IMR-90 (cell line): Measurements from ENCODE around the gene OGFOD2. TPM values are rescaled to one million over a fixed set of nuclear protein-coding genes. Genes with fewer than 3 reads are reported as not detected.

Experiments
- ATAC-seq: fragments of 200-7000 bp; cut with Tn5 transposase; 2 replicates; pipeline ENCODE4 v1.9.1; 2020; ENCODE audit warnings: low read depth, mild to moderate bottlenecking, moderate library complexity
- BruUV-seq: library from RNA; stranded (reverse); fragments of 400-500 nt; replicated peaks from 2 replicates; lab custom pipeline; 2021; lab: Mats Ljungman, UMichigan
- CTCF ChIA-PET: fragments of 300-600 bp; formaldehyde crosslinking; extraction: SDS; loops from one replicate; lab custom pipeline; 2021; ENCODE audit warnings: antibody characterized with exemption; lab: Yijun Ruan, JAX
- POLR2A ChIA-PET: fragments of 300-600 bp; sonication (Branson Sonifier 250); formaldehyde crosslinking; loops from one replicate; lab custom pipeline; 2022; ENCODE audit warnings: antibody characterized with exemption; ENCODE audit not compliant: unreplicated experiment; lab: Charles Lee
- DNase-seq: peaks from one replicate; pipeline ENCODE4 v3.0.0; 2013
- H2AFZ ChIP-seq: replicated peaks from 2 replicates; pipeline ENCODE3; 2013; ENCODE audit warnings: low read length, mild to moderate bottlenecking; ENCODE audit not compliant: poor library complexity
- H2AK5ac ChIP-seq: 2 replicates; pipeline ENCODE4 v1.6.1; 2013; ENCODE audit warnings: low read depth, low read length, inconsistent platforms
- H2AK9ac ChIP-seq: replicated peaks from 2 replicates; pipeline ENCODE3; 2013; ENCODE audit warnings: mild to moderate bottlenecking, low read depth, low read length, moderate library complexity; ENCODE audit not compliant: poor library complexity
- H2BK120ac ChIP-seq: 2 replicates; pipeline ENCODE4 v1.6.1; 2013; ENCODE audit warnings: low read depth, low read length, inconsistent platforms
- H2BK15ac ChIP-seq: 3 replicates; pipeline ENCODE4 v1.6.1; 2013; ENCODE audit warnings: low read depth, low read length, inconsistent platforms
- H2BK20ac ChIP-seq: 2 replicates; pipeline ENCODE4 v1.6.1; 2013; ENCODE audit warnings: low read depth, mild to moderate bottlenecking, inconsistent platforms, low read length, moderate library complexity
- H2BK5ac ChIP-seq: 2 replicates; pipeline ENCODE4 v1.6.1; 2013; ENCODE audit warnings: mild to moderate bottlenecking, low read depth, low read length, inconsistent platforms; ENCODE audit not compliant: poor library complexity, severe bottlenecking
- H3K14ac ChIP-seq: replicated peaks from 2 replicates; pipeline ENCODE4 v1.6.1; 2013; ENCODE audit warnings: low read depth, low read length, inconsistent platforms
- H3K18ac ChIP-seq: 2 replicates; pipeline ENCODE4 v1.6.1; 2013; ENCODE audit warnings: low read depth, low read length, control low read depth
- H3K23ac ChIP-seq: 2 replicates; pipeline ENCODE4 v1.6.1; 2013; ENCODE audit warnings: low read depth, low read length, inconsistent platforms
- H3K27ac ChIP-seq: 2 replicates; pipeline ENCODE4 v1.5.1; 2013; ENCODE audit warnings: mild to moderate bottlenecking, control low read depth, low read length; ENCODE audit not compliant: insufficient read depth
- H3K27me3 ChIP-seq: 2 replicates; pipeline ENCODE4 v1.6.1; 2013; ENCODE audit warnings: low read length; ENCODE audit not compliant: control insufficient read depth, insufficient read depth
- H3K36me3 ChIP-seq: 2 replicates; pipeline ENCODE4 v1.6.1; 2013; ENCODE audit warnings: low read length, mixed read lengths; ENCODE audit not compliant: control insufficient read depth, insufficient read depth
- H3K4ac ChIP-seq: 2 replicates; pipeline ENCODE4 v1.6.1; 2013; ENCODE audit warnings: low read depth, low read length, inconsistent platforms
- H3K4me1 ChIP-seq: 2 replicates; pipeline ENCODE4 v1.6.1; 2013; ENCODE audit warnings: low read length, mixed read lengths; ENCODE audit not compliant: control insufficient read depth, insufficient read depth
- H3K4me2 ChIP-seq: 2 replicates; pipeline ENCODE4 v1.6.1; 2013; ENCODE audit warnings: low read depth, mild to moderate bottlenecking, control low read depth, low read length, moderate library complexity
- H3K4me3 ChIP-seq: 2 replicates; pipeline ENCODE4 v1.5.1; 2013; ENCODE audit warnings: low read depth, mild to moderate bottlenecking, control low read depth, low read length, moderate library complexity; ENCODE audit not compliant: insufficient read depth
- H3K56ac ChIP-seq: 2 replicates; pipeline ENCODE4 v1.6.1; 2013; ENCODE audit warnings: low read length, inconsistent platforms; ENCODE audit not compliant: insufficient read depth; ENCODE audit errors: extremely low read depth
- H3K79me1 ChIP-seq, 2 experiments: 2 replicates each; pipeline ENCODE4 v1.6.1; 2013; ENCODE audit warnings: low read length in 2 of 2, inconsistent platforms in 1 of 2, low read depth in 1 of 2
- H3K9ac ChIP-seq: 2 replicates; pipeline ENCODE4 v1.6.1; 2013; ENCODE audit warnings: low read depth, low read length, control low read depth
- H3K9me1 ChIP-seq: 2 replicates; pipeline ENCODE4 v1.6.1; 2013; ENCODE audit warnings: low read length, inconsistent platforms; ENCODE audit not compliant: insufficient read depth
- H3K9me3 ChIP-seq: 2 replicates; pipeline ENCODE4 v1.6.1; 2013; ENCODE audit warnings: low read length; ENCODE audit not compliant: control insufficient read depth, insufficient read depth
- H4K20me1 ChIP-seq: 2 replicates; pipeline ENCODE4 v1.6.1; 2013; ENCODE audit warnings: low read length, inconsistent platforms; ENCODE audit not compliant: insufficient read depth
- H4K5ac ChIP-seq: 2 replicates; pipeline ENCODE4 v1.6.1; 2013; ENCODE audit warnings: mild to moderate bottlenecking, low read depth, low read length, control low read depth
- H4K8ac ChIP-seq, 2 experiments: 2 replicates each; pipeline ENCODE4 v1.6.1; 2013; ENCODE audit warnings: low read depth in 2 of 2, low read length in 2 of 2, control low read depth in 1 of 2, inconsistent platforms in 1 of 2
- H4K91ac ChIP-seq: 2 replicates; pipeline ENCODE4 v1.6.1; 2013; ENCODE audit warnings: low read depth, low read length, inconsistent platforms; ENCODE audit not compliant: insufficient read depth
- BHLHE40 ChIP-seq: fragments of 150-350 bp; IDR thresholded peaks from 2 replicates; pipeline ENCODE4 v1.6.1; 2016; ENCODE audit warnings: mild to moderate bottlenecking, low read depth, low read length
- CEBPB ChIP-seq: IDR thresholded peaks from 2 replicates; pipeline ENCODE4 v1.6.1; 2012; ENCODE audit warnings: low read depth, low read length, improper control_type of control experiment
- CTCF ChIP-seq: conservative IDR thresholded peaks from 2 replicates; pipeline ENCODE4 v1.5.1; 2012; ENCODE audit warnings: mild to moderate bottlenecking, low read depth, low read length, improper control_type of control experiment
- MAZ ChIP-seq: IDR thresholded peaks from 2 replicates; pipeline ENCODE4 v1.6.1; 2012; ENCODE audit warnings: low read depth, mild to moderate bottlenecking, low read length, improper control_type of control experiment, moderate library complexity, borderline replicate concordance
- MXI1 ChIP-seq: IDR thresholded peaks from 2 replicates; pipeline ENCODE4 v1.6.1; 2012; ENCODE audit warnings: low read depth, mild to moderate bottlenecking, low read length, moderate library complexity, borderline replicate concordance
- NFE2L2 ChIP-seq: fragments of 150-350 bp; IDR thresholded peaks from 2 replicates; pipeline ENCODE4 v1.6.1; 2016; ENCODE audit warnings: low read depth, mild to moderate bottlenecking, low read length
- POLR2A ChIP-seq: IDR thresholded peaks from 2 replicates; pipeline ENCODE4 v1.6.1; 2012; ENCODE audit warnings: mild to moderate bottlenecking, low read depth, low read length
- RAD21 ChIP-seq: IDR thresholded peaks from 2 replicates; pipeline ENCODE4 v1.6.1; 2012; ENCODE audit warnings: low read length, improper control_type of control experiment
- RCOR1 ChIP-seq: IDR thresholded peaks from 2 replicates; pipeline ENCODE4 v1.6.1; 2012; ENCODE audit warnings: mild to moderate bottlenecking, low read length, improper control_type of control experiment; ENCODE audit not compliant: insufficient replicate concordance
- SMC3 ChIP-seq: fragments of 150-350 bp; IDR thresholded peaks from 2 replicates; pipeline ENCODE4 v1.6.1; 2016; ENCODE audit warnings: low read depth, mild to moderate bottlenecking, antibody characterized with exemption, low read length, moderate library complexity
- WGBS, 2 experiments: methylation state at CpG; one replicate each; pipeline versions ENCODE4 v1.1.5 to v1.1.7; 2013; ENCODE audit warnings: missing lambda C conversion rate in 2 of 2; ENCODE audit not compliant: insufficient read length in 1 of 2; ENCODE audit errors: extremely low coverage in 2 of 2; 5-methylcytosine and 5-hydroxymethylcytosine counted together
- dilution Hi-C: fragments of 300-500 bp; cut with HindIII; formaldehyde crosslinking; loops from one replicate; pipeline ENCODE4 v1.14.3; 2018; ENCODE audit warnings: low sequenced_read_pairs; ENCODE audit not compliant: unreplicated experiment
- in situ Hi-C: fragments of 300-500 bp; cut with MboI; formaldehyde crosslinking; loops from 3 replicates; pipeline ENCODE4 v1.14.3; 2019; ENCODE audit warnings: low sequenced_read_pairs, inconsistent platforms, mixed read lengths
- intact Hi-C: fragments of 100-400 bp; cut with micrococcal nuclease; formaldehyde crosslinking; loops from 2 replicates; pipeline ENCODE4 v1.10.0; 2022
- polyA plus RNA-seq, 3 experiments: library from polyadenylated mRNA; depleted of rRNA; stranded (reverse); fragments of >200 nt; gene quantifications; 2 replicates each; pipeline ENCODE4 v1.2.3, GENCODE V29; 2012; ENCODE audit warnings: low replicate concordance in 1 of 3
- total RNA-seq: library from RNA; depleted of rRNA; stranded (reverse); fragments of >200 nt; gene quantifications from 2 replicates; pipeline ENCODE4 v1.2.3, GENCODE V29; 2012

OGFOD2 gene
- total and polyA plus RNA-seq, 2 of the 4 experiments (the other 2 are of a cell fraction), result 4.3 to 18.2 TPM

GRCh38 chr12:123028475-123028874, 53.4 kb downstream of the OGFOD2 start:
- Histone ChIP-seq H3K9ac (no peak overlapping the region), H2BK5ac (no peak overlapping the region), H2AK5ac (no peak overlapping the region), H4K91ac (no peak overlapping the region), H3K27me3 (no peaks in the 10 kb centered on the region), H2AK9ac (no peak overlapping the region), H3K4me3 (no peak overlapping the region), H3K9me3 (no peaks in the 10 kb centered on the region), H2AFZ (no peak overlapping the region), H3K27ac (no peak overlapping the region), H3K79me1 (no peaks in the 10 kb centered on the region; a peak in 1 of 4 replicates), H3K4ac (no peak overlapping the region), H3K4me1 (peaks cover 3% of the 10 kb centered on the region; the same call in 1 of the 2 replicates), H3K9me1 (peaks cover 8% of the 10 kb centered on the region), H4K5ac (no peak overlapping the region), H2BK15ac (no peak overlapping the region), H3K18ac (no peak overlapping the region), H4K8ac (no peak overlapping the region), H4K20me1 (0 out of 2 replicates have a peak, but pooled peaks cover 2% of the 10 kb centered on the region), H3K36me3 (peaks cover 26% of the 10 kb centered on the region), H3K14ac (no peak overlapping the region), H3K23ac (no peak overlapping the region), H2BK20ac (no peak overlapping the region), H2BK120ac (no peak overlapping the region), H3K4me2 (no peak overlapping the region), H3K56ac (no peak overlapping the region)
- CTCF ChIA-PET, result no interaction called here
- ATAC-seq, result no peak
- in situ Hi-C loops (no loop called here), dilution Hi-C loops (no loop called here), intact Hi-C loops (no loop called here)
- no TSS peak for BruUV-seq
- POLR2A ChIA-PET, result no interaction called here
- DNase-seq, result no peak
- no CpG with 5 or more reads among the region's 7 CpGs for WGBS, 2 experiments
- TF ChIP-seq MXI1 (no peak), NFE2L2 (no peak), MAZ (no peak), SMC3 (no peak), CTCF (no peak), CEBPB (no peak), BHLHE40 (no peak), POLR2A (no peak), RAD21 (no peak), RCOR1 (no peak)
